GM21515 (cell line): ENCODE results near the gene FBXO42.
"Not testable (repeated sequence)": the region's sequence is repeated elsewhere in the genome, so short reads cannot be mapped to it uniquely, and the experiment has no call there.

Experiments used
- ATAC-seq: cut with Tn5 transposase; IDR thresholded peaks from one replicate; pipeline ENCODE4 v1.9.1; 2021; ENCODE audit not compliant: unreplicated experiment

Gene FBXO42

GRCh38 chr1:16222716-16223115 lies 129.6 kb downstream of the FBXO42 start:
- not testable (repeated sequence) for ATAC-seq

DNA sequence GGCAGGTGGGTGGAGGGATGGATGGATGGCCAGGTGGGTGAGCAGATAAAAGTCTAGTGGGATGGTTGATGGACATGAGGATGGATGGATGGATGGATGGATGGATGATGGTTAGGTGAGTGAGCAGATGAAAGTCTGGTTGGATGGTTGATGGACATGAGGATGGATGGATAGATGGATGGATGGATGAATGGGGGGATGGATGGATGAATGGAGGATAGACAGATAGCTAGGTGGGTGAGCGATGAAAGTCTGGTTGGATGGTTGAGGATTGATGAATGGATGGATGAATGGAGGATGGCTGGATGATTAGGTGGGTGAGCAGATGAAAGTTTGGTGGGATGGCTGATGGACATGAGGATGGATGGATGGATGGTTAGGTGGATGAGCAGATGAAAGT lies 130.8 kb downstream of the FBXO42 start:
- no peak for ATAC-seq

DNA sequence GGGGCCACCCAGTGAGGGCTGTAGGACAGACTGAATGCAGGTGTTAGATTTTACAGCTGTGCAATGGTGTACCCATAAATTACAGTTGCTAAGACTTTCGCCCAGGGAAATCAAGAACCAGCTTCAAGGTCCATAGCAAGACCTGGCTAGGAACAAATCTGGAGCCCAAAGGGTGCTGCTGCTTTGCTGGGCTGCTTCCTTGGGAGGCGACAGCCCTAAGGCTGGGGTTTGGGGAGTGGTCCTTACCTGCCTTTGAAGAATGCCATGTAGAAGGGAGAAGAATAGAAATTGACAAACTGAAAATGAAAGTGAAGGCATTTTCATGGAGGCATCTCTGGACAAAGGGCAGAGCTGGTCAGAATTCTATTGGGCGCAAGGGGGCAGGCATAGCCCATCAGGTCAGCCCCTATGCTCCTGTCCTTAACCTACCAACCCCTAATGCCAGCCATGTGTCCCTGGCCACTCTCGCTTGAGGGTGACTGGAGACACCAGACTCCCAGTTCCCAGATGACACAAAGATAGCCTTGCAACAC lies 132.2 kb downstream of the FBXO42 start:
- no peak for ATAC-seq

DNA sequence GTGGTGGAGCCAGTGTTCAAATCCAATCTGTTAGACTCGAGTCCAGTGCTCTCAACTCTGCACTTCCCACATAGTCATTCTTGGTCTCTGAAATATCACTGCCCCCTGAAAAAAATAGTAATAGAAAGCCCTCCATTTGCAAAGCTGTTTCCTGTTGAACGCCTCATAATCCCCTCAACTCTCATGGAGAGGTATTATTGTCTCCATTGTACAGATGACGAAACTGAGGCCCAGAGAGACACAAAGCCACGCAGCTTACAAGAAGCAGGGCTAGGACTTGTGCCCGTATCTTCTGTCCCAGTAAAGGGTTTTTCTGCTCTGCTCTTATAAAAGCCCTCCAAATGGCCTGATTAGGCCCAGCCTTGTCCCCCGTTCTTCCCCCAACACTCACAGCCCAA lies 133.6 kb downstream of the FBXO42 start:
- no peak for ATAC-seq

DNA sequence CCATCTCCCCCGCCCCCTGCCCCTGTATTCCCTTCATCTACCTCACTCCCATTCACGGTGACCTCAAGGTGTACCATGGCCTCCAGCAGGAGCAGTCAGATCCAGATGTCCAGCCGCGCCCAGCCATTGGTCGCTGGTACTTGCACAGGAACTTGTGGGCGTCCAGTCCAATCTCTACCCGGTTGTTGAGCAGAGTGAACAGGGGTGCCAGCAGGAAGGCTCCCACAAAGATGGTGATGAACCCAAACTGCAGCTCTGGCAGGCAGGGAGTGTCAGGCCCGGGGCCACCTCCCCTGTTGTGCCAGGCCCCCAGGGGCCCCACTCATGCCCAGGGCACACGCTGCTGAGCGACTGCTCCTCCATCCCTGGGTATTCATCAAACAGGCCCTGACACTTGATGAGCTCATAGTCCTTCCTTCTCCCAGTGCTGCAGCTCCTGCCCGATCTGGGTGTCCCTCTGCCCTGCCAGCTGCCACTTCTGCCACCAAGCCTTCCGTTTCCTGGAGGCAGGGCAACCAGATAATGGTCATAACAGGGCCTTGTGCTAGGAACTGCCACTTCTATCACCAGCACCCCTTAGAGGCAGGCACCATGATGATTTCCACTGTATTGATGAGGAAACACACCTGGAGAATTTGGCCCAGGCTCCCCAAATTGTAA lies 134.1 kb downstream of the FBXO42 start:
- ATAC-seq, result no peak

GRCh38 chr1:16217061-16217785 lies 135.1 kb downstream of the FBXO42 start:
- peak; percentile 82 for ATAC-seq

- ATAC-seq, result no peak
These were observed 136.2 kb downstream of the FBXO42 start for GRCh38 chr1:16215882-16216753.

- ATAC-seq, result not testable (repeated sequence)
These were observed 137.0 kb downstream of the FBXO42 start for GRCh38 chr1:16215240-16215639.

DNA sequence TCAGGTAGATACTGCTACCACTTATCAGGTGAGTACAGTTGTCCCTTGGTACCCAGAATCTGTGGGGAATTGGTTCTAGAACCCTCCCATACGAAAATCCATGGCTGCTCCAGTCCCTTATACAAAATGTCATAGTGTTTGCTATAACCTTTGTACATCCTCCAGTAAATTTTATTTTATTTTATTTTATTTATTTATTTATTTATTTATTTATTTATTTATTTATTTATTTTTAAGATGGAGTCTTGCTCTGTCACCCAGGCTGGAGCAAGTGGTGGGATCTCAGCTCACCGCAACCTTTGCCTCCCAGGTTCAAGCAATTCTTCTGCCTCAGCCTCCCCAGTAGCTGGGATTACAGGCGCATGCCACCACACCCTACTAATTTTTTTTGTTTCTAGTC lies 138.7 kb downstream of the FBXO42 start:
- not testable (repeated sequence) for ATAC-seq

- ATAC-seq, result no peak
These were observed 139.3 kb downstream of the FBXO42 start for GRCh38 chr1:16213013-16213412.

DNA sequence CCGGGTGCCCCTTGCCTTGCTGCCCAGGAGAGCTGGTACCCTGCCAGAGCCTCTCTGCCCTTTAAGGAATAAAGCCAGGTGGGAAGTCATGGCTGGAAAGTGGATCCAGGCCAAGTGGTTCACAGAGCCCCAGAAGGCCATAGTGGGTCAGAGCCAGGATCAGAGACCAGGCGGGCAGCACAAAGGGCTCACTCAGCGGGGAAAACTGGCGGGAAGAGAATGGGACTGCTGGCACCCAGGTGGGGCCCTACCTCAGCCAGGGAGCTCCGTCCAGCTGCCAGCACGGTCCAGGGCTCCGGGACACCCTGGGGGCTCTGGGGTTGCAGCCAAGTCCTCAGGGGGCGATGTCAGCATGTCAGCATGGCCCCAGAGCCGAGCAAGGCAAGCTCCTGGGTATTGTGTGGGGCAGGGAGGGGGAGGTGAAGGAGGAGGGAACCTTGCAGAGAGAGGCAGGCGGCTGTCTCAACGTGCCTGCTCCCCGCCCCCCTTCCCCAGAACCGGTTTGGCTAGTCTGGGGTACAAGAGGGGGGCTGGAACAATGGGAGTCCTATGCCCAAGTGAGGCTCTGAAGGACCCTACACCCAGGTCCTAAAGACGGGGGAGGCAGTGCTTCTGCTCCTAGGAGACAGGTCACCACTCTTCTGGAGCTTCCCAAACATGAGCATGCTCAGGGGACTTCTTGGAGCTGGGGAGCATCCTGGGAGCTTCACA lies 139.9 kb downstream of the FBXO42 start, which contains the start of gene ARHGEF19:
Gene ARHGEF19 (minus strand): TSS at position 402 of the 711 bp plus-strand sequence. CDS start 3,598 bp downstream, outside the sequence.
- ATAC-seq, result no peak

- no peak for ATAC-seq
These were observed 140.5 kb downstream of the FBXO42 start for GRCh38 chr1:16211824-16212223.

- ATAC-seq, result no peak
These were observed 141.7 kb downstream of the FBXO42 start for GRCh38 chr1:16210581-16210980.

GRCh38 chr1:16209847-16210407 lies 142.4 kb downstream of the FBXO42 start:
- ATAC-seq, result no peak

GRCh38 chr1:16209132-16209846 lies 143.0 kb downstream of the FBXO42 start:
- ATAC-seq, result no peak

GRCh38 chr1:16208270-16208987 lies 143.9 kb downstream of the FBXO42 start:
- ATAC-seq, result no peak

GRCh38 chr1:16207318-16208269 lies 144.7 kb downstream of the FBXO42 start:
- ATAC-seq, result no peak
